K562 (cell line): Measurements from ENCODE around the gene GJA1. TPM values are rescaled to one million over a fixed set of nuclear protein-coding genes. Genes with fewer than 3 reads are reported as not detected.
"Not testable (repeated sequence)": the region's sequence is repeated elsewhere in the genome, so short reads cannot be mapped to it uniquely, and the experiment has no call there.

Experiments
- ATAC-seq: fragments of 200-7000 bp; cut with Tn5 transposase; 3 replicates; pipeline ENCODE4 v1.9.1; 2020; ENCODE audit warnings: moderate library complexity
- BruUV-seq: library from RNA; stranded (reverse); fragments of 400-500 nt; replicated peaks from 2 replicates; lab custom pipeline; 2021; lab: Mats Ljungman, UMichigan
- CTCF ChIA-PET: fragments of 300-600 bp; formaldehyde crosslinking; extraction: SDS; loops from one replicate; lab custom pipeline; 2021; ENCODE audit warnings: low intra/inter-chr PET ratio; lab: Yijun Ruan, JAX
- POLR2A ChIA-PET: fragments of 300-600, 350-650 bp; sonication (Branson Sonifier 250); formaldehyde crosslinking; extraction: SDS; loops from one replicate; lab custom pipeline; 2021; ENCODE audit warnings: antibody characterized with exemption, inconsistent platforms; lab: Yijun Ruan, JAX
- DNase-seq, 4 experiments: peaks; one replicate each; pipeline versions ENCODE4 v3.0.0 to v3.0.0-alpha.2; 2011 to 2018; ENCODE audit warnings: low spot score in 3 of 4, mixed read lengths in 3 of 4; ENCODE audit errors: extremely low read depth in 1 of 4
- FAIRE-seq: peaks from 2 replicates; lab custom pipeline; 2011; peaks lifted over from hg19 to GRCh38; lab: Jason Lieb, UNC
- H2AFZ ChIP-seq: 2 replicates; pipeline ENCODE4 v1.6.0; 2011; ENCODE audit warnings: low read depth, low read length, control low read depth, inconsistent platforms
- H3K27ac ChIP-seq: fragments of 200-600 bp; 3 replicates; pipeline ENCODE4 v1.8.0; 2011; ENCODE audit warnings: low read depth, mild to moderate bottlenecking, control low read depth, inconsistent platforms, low read length, moderate library complexity, mixed read lengths; ENCODE audit errors: extremely low read depth
- H3K27me3 ChIP-seq, 2 experiments: fragments of 300-600 bp in 1 of 2; 2 replicates in 1 of 2; 3 replicates in 1 of 2; pipeline versions ENCODE4 v1.6.0 to v1.8.0; 2011; ENCODE audit warnings: inconsistent platforms in 2 of 2, low read length in 2 of 2, mild to moderate bottlenecking in 1 of 2, mixed read lengths in 1 of 2, moderate library complexity in 1 of 2; ENCODE audit not compliant: control insufficient read depth in 2 of 2, insufficient read depth in 2 of 2
- H3K36me3 ChIP-seq: fragments of 300-600 bp; 3 replicates; pipeline ENCODE4 v1.8.0; 2011; ENCODE audit warnings: mild to moderate bottlenecking, low read length, inconsistent platforms; ENCODE audit not compliant: control insufficient read depth, insufficient read depth
- H3K4me1 ChIP-seq, 2 experiments: fragments of 200-600 bp in 1 of 2; replicated peaks in 1 of 2; 2 replicates in 1 of 2; 3 replicates in 1 of 2; pipeline versions ENCODE4 v1.5.1 to v1.8.0; 2011; ENCODE audit warnings: inconsistent platforms in 2 of 2, low read length in 2 of 2, mild to moderate bottlenecking in 1 of 2, mixed read lengths in 1 of 2, moderate library complexity in 1 of 2; ENCODE audit not compliant: control insufficient read depth in 2 of 2, insufficient read depth in 2 of 2
- H3K4me2 ChIP-seq: 2 replicates; pipeline ENCODE4 v1.6.1; 2011; ENCODE audit warnings: low read length, control low read depth, inconsistent platforms, mixed read lengths; ENCODE audit not compliant: insufficient read depth
- H3K4me3 ChIP-seq: fragments of 200-600 bp; sonication (generic), shearing (Covaris generic); 2 replicates; pipeline ENCODE4 v1.5.1; 2016; ENCODE audit warnings: control low read depth, inconsistent platforms
- H3K79me2 ChIP-seq: fragments of 200-600 bp; 3 replicates; pipeline ENCODE4 v1.8.0; 2011; ENCODE audit warnings: low read length, inconsistent platforms; ENCODE audit not compliant: control insufficient read depth, insufficient read depth
- H3K9ac ChIP-seq, 2 experiments: 2 replicates each; pipeline versions ENCODE4 v1.6.0 to v1.6.1; 2011; ENCODE audit warnings: low read depth in 2 of 2, low read length in 2 of 2, control low read depth in 1 of 2, inconsistent platforms in 1 of 2, mild to moderate bottlenecking in 1 of 2, mixed read lengths in 1 of 2; ENCODE audit not compliant: insufficient read depth in 1 of 2
- H3K9me1 ChIP-seq: one replicate; pipeline ENCODE4 v1.6.0; 2011; ENCODE audit warnings: inconsistent platforms, mild to moderate bottlenecking, low read length, moderate library complexity; ENCODE audit not compliant: control insufficient read depth, insufficient read depth
- H3K9me3 ChIP-seq: replicated peaks from 2 replicates; pipeline ENCODE4 v1.5.1; 2011; ENCODE audit warnings: low read depth, low read length, inconsistent platforms; ENCODE audit not compliant: control insufficient read depth, insufficient read depth
- H4K20me1 ChIP-seq: replicated peaks from 2 replicates; pipeline ENCODE4 v1.6.1; 2011; ENCODE audit warnings: low read length, inconsistent platforms, mixed read lengths; ENCODE audit not compliant: control insufficient read depth, insufficient read depth
- REST ChIP-seq, 2 experiments: fragments of 450-650 bp; formaldehyde crosslinking in 1 of 2; IDR thresholded peaks; 2 replicates each; pipeline versions ENCODE4 v1.4.0 to v1.6.1; 2014 to 2020; ENCODE audit warnings: mild to moderate bottlenecking in 2 of 2, borderline replicate concordance in 1 of 2, low read depth in 1 of 2
- WGBS: fragments of 100-300 bp; shearing (Covaris generic); methylation state at CpG from one replicate; pipeline ENCODE4 v1.1.6; 2016; ENCODE audit warnings: low coverage, mixed read lengths; ENCODE audit not compliant: insufficient coverage; ENCODE audit errors: missing lambda C conversion rate; 5-methylcytosine and 5-hydroxymethylcytosine counted together
- in situ Hi-C: fragments of 300-500 bp; cut with MboI; formaldehyde crosslinking; loops from 4 replicates; pipeline ENCODE4 v1.15.0; 2018; ENCODE audit warnings: inconsistent platforms, mixed read lengths
- intact Hi-C: fragments of 100-400 bp; cut with micrococcal nuclease; formaldehyde crosslinking; loops from 2 replicates; pipeline ENCODE4 v1.14.2; 2022
- polyA plus RNA-seq, 8 experiments: library from polyadenylated mRNA; depleted of rRNA in 4 of 8; stranded (reverse) in 5 of 8; unstranded in 3 of 8; fragments of >200 nt; fragmentation: Nextera tagmentation in 2 of 8; fragmentation: Illumina TruSeq in 1 of 8; extraction: Ambion mirVana in 2 of 8; extraction: Trizol in 1 of 8; gene quantifications; 2 replicates each; pipeline versions ENCODE4 v1.2.1 to v1.2.3, GENCODE V29; 2011 to 2014; ENCODE audit warnings: inconsistent platforms in 1 of 8, missing spikeins in 1 of 8
- total RNA-seq, 7 experiments: library from RNA; depleted of rRNA in 6 of 7; stranded (reverse); fragments of >200 nt in 6 of 7; fragmentation: Illumina TruSeq in 2 of 7; extraction: Trizol in 2 of 7; gene quantifications; 2 replicates each; pipeline versions ENCODE4 v1.2.1 to v1.2.3, GENCODE V29; 2011 to 2021; ENCODE audit warnings: low replicate concordance in 1 of 7

Gene GJA1
- total and polyA plus RNA-seq, 9 of the 15 experiments (the other 6 are each of a cell fraction or from before 2014, with no cell fraction given), result 0.04 to 0.58 (median 0.06) TPM; not detected in 4

- peak; percentile 52; the same call in 1 of the 2 replicates for TF ChIP-seq REST (IDR thresholded peaks at IDR 0.05; ENCODE audit: borderline replicate concordance)
- TF ChIP-seq REST (CRISPR knock-in tag; IDR thresholded peaks at IDR 0.05; ENCODE audit: low read depth), result no peak
These were observed 4.7 kb upstream of the GJA1 start (continued) for GRCh38 chr6:121430514-121431460.

GRCh38 chr6:121431776-121432175, 3.7 kb upstream of the GJA1 start:
- POLR2A ChIA-PET, H3K9me3 ChIP-seq, DNase-seq, H3K27me3 ChIP-seq, H3K9me1 ChIP-seq, H4K20me1 ChIP-seq, H3K4me2 ChIP-seq, H3K36me3 ChIP-seq, CTCF ChIA-PET, BruUV-seq, H3K27ac ChIP-seq, H3K9ac ChIP-seq, ATAC-seq, H3K4me3 ChIP-seq, H3K79me2 ChIP-seq, in situ Hi-C loops, H3K4me1 ChIP-seq, FAIRE-seq, H2AFZ ChIP-seq: not testable (repeated sequence)
- 10% methylated on average over 6 of the region's 6 CpGs for WGBS
- intact Hi-C loops, result loop anchor here (2.0 to 10.0 kb wide), 5 partner anchors 313 to 1101 kb away; no protein-coding TSS in a partner anchor
